ENCODE measurements around the gene HSPBAP1. TPM values are rescaled to one million over a fixed set of nuclear protein-coding genes. Genes with fewer than 3 reads are reported as not detected.

Gene HSPBAP1
- total and polyA plus RNA-seq, 9 donors, result 5.3 to 12.8 (median 9.3) TPM

- 75 to 86% (median 84%) methylated on average over 4 of the region's 4 CpGs for WGBS, 3 donors
- Histone ChIP-seq H3K9me3 (no peaks in the 10 kb centered on the region), H3K27me3 (no peaks in the 10 kb centered on the region), H3K36me3 (no peaks in the 10 kb centered on the region), H3K4me1 (ENCODE audit: insufficient read depth) (no peaks in the 10 kb centered on the region), H3K4me3 (no peak overlapping the region), H3K27ac (no peak overlapping the region)
- DNase-seq, result no peak
- intact Hi-C loops (cut with DNase I), result no loop called here
- TF ChIP-seq POLR2A (IDR thresholded peaks at IDR 0.05) (no peak), CTCF (IDR thresholded peaks at IDR 0.05) (no peak), EP300 (IDR thresholded peaks at IDR 0.05) (no peak)
These were observed 31.8 kb upstream of the HSPBAP1 start for GRCh38 chr3:122825460-122825859.

GRCh38 chr3:122824465-122825381, 31.1 kb upstream of the HSPBAP1 start:
- Histone ChIP-seq H3K27me3 (no peaks in the 10 kb centered on the region), H3K9me3 (no peaks in the 10 kb centered on the region), H3K4me1 (ENCODE audit: insufficient read depth) (no peaks in the 10 kb centered on the region), H3K36me3 (no peaks in the 10 kb centered on the region), H3K27ac (no peak overlapping the region), H3K4me3 (no peak overlapping the region)
- TF ChIP-seq POLR2A (IDR thresholded peaks at IDR 0.05), result no peak
- no peak for TF ChIP-seq CTCF (IDR thresholded peaks at IDR 0.05)
- no peak for TF ChIP-seq EP300 (IDR thresholded peaks at IDR 0.05)
- no peak for DNase-seq
- WGBS, 3 donors, result 86 to 90% (median 87%) methylated on average over 7 of the region's 7 CpGs
- intact Hi-C loops (cut with DNase I), result no loop called here

GRCh38 chr3:122816587-122816986, 23.0 kb upstream of the HSPBAP1 start:
- WGBS, 3 donors, result 36 to 59% (median 51%) methylated on average over 2 of the region's 2 CpGs
- no peak overlapping the region for H3K4me3 ChIP-seq
- H3K27me3 ChIP-seq, result no peaks in the 10 kb centered on the region
- TF ChIP-seq POLR2A (IDR thresholded peaks at IDR 0.05) (no peak), EP300 (IDR thresholded peaks at IDR 0.05) (no peak), CTCF (IDR thresholded peaks at IDR 0.05) (no peak)
- H3K4me1 ChIP-seq (ENCODE audit: insufficient read depth), result no peaks in the 10 kb centered on the region
- no peaks in the 10 kb centered on the region for H3K9me3 ChIP-seq
- no peak for DNase-seq
- intact Hi-C loops (cut with DNase I), result no loop called here
- H3K36me3 ChIP-seq, result no peaks in the 10 kb centered on the region
- H3K27ac ChIP-seq, result no peak overlapping the region

GRCh38 chr3:122810734-122811133, 17.1 kb upstream of the HSPBAP1 start:
- Histone ChIP-seq H3K4me1 (ENCODE audit: insufficient read depth) (no peaks in the 10 kb centered on the region), H3K4me3 (no peak overlapping the region), H3K27ac (no peak overlapping the region), H3K27me3 (no peaks in the 10 kb centered on the region), H3K9me3 (no peaks in the 10 kb centered on the region), H3K36me3 (no peaks in the 10 kb centered on the region)
- TF ChIP-seq CTCF (IDR thresholded peaks at IDR 0.05), result no peak
- TF ChIP-seq POLR2A (IDR thresholded peaks at IDR 0.05), result no peak
- no peak for TF ChIP-seq EP300 (IDR thresholded peaks at IDR 0.05)
- no peak for DNase-seq
- intact Hi-C loops (cut with DNase I), result no loop called here

Data from ovary (tissue), 9 donors.